K562 (cell line): ENCODE data around the gene RARRES2. TPM values are rescaled to one million over a fixed set of nuclear protein-coding genes. Genes with fewer than 3 reads are reported as not detected.
A peak's percentile ranks its signal among the peaks of the same experiment; 100 is the strongest.

Experiments
- ATF7 ChIP-seq: fragments of 450-650 bp; IDR thresholded peaks from 2 replicates; pipeline ENCODE4 v1.7.1; 2014; ENCODE audit warnings: mild to moderate bottlenecking, moderate library complexity
- CREB3L1 ChIP-seq: fragments of 450-650 bp; IDR thresholded peaks from 2 replicates; pipeline ENCODE4 v1.6.1; 2014; ENCODE audit warnings: low read depth, mild to moderate bottlenecking, moderate library complexity, borderline replicate concordance
- FOXJ3 ChIP-seq: sonication (generic); formaldehyde crosslinking; IDR thresholded peaks from 2 replicates; pipeline ENCODE4 v1.4.0; 2020; ENCODE audit warnings: mild to moderate bottlenecking, missing genetic modification reagents
- JUND ChIP-seq, 2 experiments: IDR thresholded peaks; 2 replicates in 1 of 2; 3 replicates in 1 of 2; pipeline ENCODE4 v1.6.1; 2011; ENCODE audit warnings: borderline replicate concordance in 2 of 2, low read depth in 2 of 2, low read length in 2 of 2, improper control_type of control experiment in 1 of 2, missing biosample characterization in 1 of 2, missing genetic modification characterization in 1 of 2, missing genetic modification reagents in 1 of 2
- KDM2B ChIP-seq: fragments of 250-450 bp; sonication (Bioruptor Pico); IDR thresholded peaks from 2 replicates; pipeline ENCODE4 v1.8.0; 2021; ENCODE audit warnings: mild to moderate bottlenecking, moderate library complexity
- MXD1 ChIP-seq: fragments of 250-450 bp; sonication (Bioruptor Pico); IDR thresholded peaks from 2 replicates; pipeline ENCODE4 v1.8.0; 2021; ENCODE audit warnings: borderline replicate concordance, mild to moderate bottlenecking, moderate library complexity; ENCODE audit not compliant: poor library complexity, severe bottlenecking
- NCOA2 ChIP-seq, 2 experiments: fragments of 450-650 bp; IDR thresholded peaks; 2 replicates each; pipeline ENCODE4 v1.6.1; 2018; ENCODE audit warnings: mild to moderate bottlenecking in 2 of 2, moderate library complexity in 1 of 2; ENCODE audit not compliant: partially characterized antibody in 2 of 2
- NFIC ChIP-seq: fragments of 450-650 bp; IDR thresholded peaks from 2 replicates; pipeline ENCODE4 v1.6.1; 2017; ENCODE audit warnings: mild to moderate bottlenecking, inconsistent platforms
- NFXL1 ChIP-seq: fragments of 450-650 bp; formaldehyde crosslinking; IDR thresholded peaks from 2 replicates; pipeline ENCODE4 v1.4.0; 2021; ENCODE audit warnings: mild to moderate bottlenecking
- NR0B1 ChIP-seq: fragments of 450-650 bp; IDR thresholded peaks from one replicate; pipeline ENCODE4 v1.6.1; 2018; ENCODE audit warnings: mild to moderate bottlenecking, moderate library complexity; ENCODE audit not compliant: partially characterized antibody
- NR4A1 ChIP-seq, 2 experiments: fragments of 250-450 bp in 1 of 2; fragments of 450-650 bp in 1 of 2; sonication (Bioruptor Pico) in 1 of 2; IDR thresholded peaks; 2 replicates each; pipeline versions ENCODE4 v1.4.0 to v1.6.1; 2016 to 2020; ENCODE audit warnings: mild to moderate bottlenecking in 2 of 2, missing compliant biosample characterization in 1 of 2, missing genetic modification characterization in 1 of 2, moderate library complexity in 1 of 2
- RFX1 ChIP-seq: fragments of 450-650 bp; IDR thresholded peaks from 2 replicates; pipeline ENCODE4 v1.6.1; 2016; ENCODE audit warnings: mild to moderate bottlenecking, moderate library complexity
- USF2 ChIP-seq: sonication (generic); formaldehyde crosslinking; IDR thresholded peaks from 2 replicates; pipeline ENCODE4 v1.5.0; 2020; ENCODE audit warnings: missing genetic modification reagents
- ZBTB8A ChIP-seq: fragments of 450-650 bp; IDR thresholded peaks from 2 replicates; pipeline ENCODE4 v1.6.1; 2018; ENCODE audit warnings: mild to moderate bottlenecking, moderate library complexity; ENCODE audit not compliant: partially characterized antibody
- ZNF133 ChIP-seq: fragments of 250-450 bp; sonication (Bioruptor Pico); IDR thresholded peaks from 2 replicates; pipeline ENCODE4 v1.4.0; 2020; ENCODE audit warnings: mild to moderate bottlenecking
- ZNF740 ChIP-seq, 3 experiments: fragments of 200-800 bp in 1 of 3; sonication (Bioruptor generic) in 1 of 3; sonication (generic) in 1 of 3; formaldehyde crosslinking in 1 of 3; IDR thresholded peaks; 2 replicates each; pipeline versions ENCODE4 v1.6.1 to v1.8.0; 2016 to 2022; ENCODE audit warnings: mild to moderate bottlenecking in 2 of 3, missing compliant biosample characterization in 2 of 3, missing genetic modification characterization in 2 of 3, missing genetic modification reagents in 1 of 3
- polyA plus RNA-seq, 8 experiments: library from polyadenylated mRNA; depleted of rRNA in 4 of 8; stranded (reverse) in 5 of 8; unstranded in 3 of 8; fragments of >200 nt; fragmentation: Nextera tagmentation in 2 of 8; fragmentation: Illumina TruSeq in 1 of 8; extraction: Ambion mirVana in 2 of 8; extraction: Trizol in 1 of 8; gene quantifications; 2 replicates each; pipeline versions ENCODE4 v1.2.1 to v1.2.3, GENCODE V29; 2011 to 2014; ENCODE audit warnings: inconsistent platforms in 1 of 8, missing spikeins in 1 of 8
- total RNA-seq, 7 experiments: library from RNA; depleted of rRNA in 6 of 7; stranded (reverse); fragments of >200 nt in 6 of 7; fragmentation: Illumina TruSeq in 2 of 7; extraction: Trizol in 2 of 7; gene quantifications; 2 replicates each; pipeline versions ENCODE4 v1.2.1 to v1.2.3, GENCODE V29; 2011 to 2021; ENCODE audit warnings: low replicate concordance in 1 of 7
- TF ChIP-seq, protein P1 (sequence below): fragments of 450-650 bp; IDR thresholded peaks from 2 replicates; pipeline ENCODE4 v1.7.0; 2016; ENCODE audit warnings: borderline replicate concordance

The RARRES2 gene
- total and polyA plus RNA-seq, 9 of the 15 experiments (the other 6 are each of a cell fraction or from before 2014, with no cell fraction given): 0.11 to 1.7 (median 0.23) TPM; not detected in 6

DNA sequence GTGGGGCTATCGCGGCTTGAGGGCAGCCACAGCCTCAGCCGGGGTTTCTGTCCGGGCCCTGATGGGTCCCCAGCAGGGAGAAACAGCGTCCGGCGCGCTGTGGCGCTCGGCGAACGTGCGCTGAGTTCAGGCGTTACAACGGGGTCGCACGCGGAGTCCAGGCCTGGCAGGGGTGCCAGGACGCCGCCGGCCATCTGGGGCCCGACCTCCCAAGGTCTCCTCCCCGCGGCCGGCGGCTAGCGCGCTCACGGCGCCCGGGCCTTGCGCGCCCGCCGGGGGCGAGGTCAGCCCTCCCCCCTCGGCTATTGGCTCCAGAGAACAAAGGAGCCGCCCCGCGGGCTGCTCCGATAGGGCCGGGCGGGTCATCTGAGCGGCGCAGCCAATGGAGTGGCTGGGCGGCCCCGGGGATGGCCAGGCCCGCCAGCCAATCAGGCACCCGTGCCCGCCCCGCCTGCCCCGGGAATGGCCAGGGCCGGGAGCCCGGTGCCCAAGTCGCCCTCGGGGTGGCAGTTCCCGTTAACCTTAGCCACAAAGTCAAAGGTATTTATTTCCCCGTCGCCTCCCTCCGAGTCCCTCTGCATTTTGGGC is 37.5 kb upstream of the RARRES2 start, which contains the start of gene ZNF775 (continued):
- peak; percentile 57 for TF ChIP-seq KDM2B (CRISPR knock-in tag)
- peak; percentile 96 for TF ChIP-seq USF2 (CRISPR knock-in tag)
- 0 out of 2 replicates have a peak, but pooled peaks have one; percentile 7 for TF ChIP-seq JUND (IDR thresholded peaks at IDR 0.05; ENCODE audit: borderline replicate concordance, low read depth, low read length)
- 0 out of 3 replicates have a peak, but pooled peaks have one; percentile 8 for TF ChIP-seq JUND (tag; IDR thresholded peaks at IDR 0.05; ENCODE audit: borderline replicate concordance, low read depth, low read length)
- no peak for TF ChIP-seq RFX1
- TF ChIP-seq ZBTB8A: no peak
- peak; percentile 17; the same call in 1 of the 2 replicates for TF ChIP-seq CREB3L1
- TF ChIP-seq NFXL1: no peak
- TF ChIP-seq ZNF740 (CRISPR knock-in tag; IDR thresholded peaks at IDR 0.05): peak; percentile 85; the same call in 1 of the 2 replicates
- no peak for TF ChIP-seq ZNF740 (tag; IDR thresholded peaks at IDR 0.05)
- no peak for TF ChIP-seq NCOA2 (IDR thresholded peaks at IDR 0.05; ENCODE audit: partially characterized antibody in 2 of 2)
- TF ChIP-seq MXD1 (CRISPR knock-in tag): no peak
- peak; percentile 75 for TF ChIP-seq ATF7
- TF ChIP-seq, protein P1, sequence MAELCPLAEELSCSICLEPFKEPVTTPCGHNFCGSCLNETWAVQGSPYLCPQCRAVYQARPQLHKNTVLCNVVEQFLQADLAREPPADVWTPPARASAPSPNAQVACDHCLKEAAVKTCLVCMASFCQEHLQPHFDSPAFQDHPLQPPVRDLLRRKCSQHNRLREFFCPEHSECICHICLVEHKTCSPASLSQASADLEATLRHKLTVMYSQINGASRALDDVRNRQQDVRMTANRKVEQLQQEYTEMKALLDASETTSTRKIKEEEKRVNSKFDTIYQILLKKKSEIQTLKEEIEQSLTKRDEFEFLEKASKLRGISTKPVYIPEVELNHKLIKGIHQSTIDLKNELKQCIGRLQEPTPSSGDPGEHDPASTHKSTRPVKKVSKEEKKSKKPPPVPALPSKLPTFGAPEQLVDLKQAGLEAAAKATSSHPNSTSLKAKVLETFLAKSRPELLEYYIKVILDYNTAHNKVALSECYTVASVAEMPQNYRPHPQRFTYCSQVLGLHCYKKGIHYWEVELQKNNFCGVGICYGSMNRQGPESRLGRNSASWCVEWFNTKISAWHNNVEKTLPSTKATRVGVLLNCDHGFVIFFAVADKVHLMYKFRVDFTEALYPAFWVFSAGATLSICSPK: no peak
- TF ChIP-seq NFIC: peak; percentile 31; the same call in 1 of the 2 replicates
- peak; percentile 46; the same call in 1 of the 2 replicates for TF ChIP-seq ZNF133 (CRISPR knock-in tag)
- no peak for TF ChIP-seq FOXJ3 (CRISPR knock-in tag)
- no peak for TF ChIP-seq NR4A1 (CRISPR knock-in tag; IDR thresholded peaks at IDR 0.05)
- peak; percentile 32; the same call in 1 of the 2 replicates for TF ChIP-seq NR4A1 (tag; IDR thresholded peaks at IDR 0.05)
- no peak for TF ChIP-seq NR0B1
